SK-N-MC (cell line): ENCODE data around the gene ADD3.

Experiments
- EZH2 ChIP-seq: fragments of 200-600 bp; sonication (generic); IDR thresholded peaks from one replicate; pipeline ENCODE4 v1.6.1; 2017; ENCODE audit warnings: antibody characterized with exemption
- FOXP2 ChIP-seq: optimal IDR thresholded peaks from 2 replicates; pipeline ENCODE3; 2011; ENCODE audit warnings: mild to moderate bottlenecking, moderate library complexity; ENCODE audit not compliant: insufficient read depth; ENCODE audit errors: extremely low read length, control extremely low read depth
- POLR2AphosphoS5 ChIP-seq: IDR thresholded peaks from 2 replicates; pipeline ENCODE4 v1.6.1; 2012; ENCODE audit warnings: mild to moderate bottlenecking, low read depth, low read length, borderline replicate concordance

- TF ChIP-seq EZH2 (no peak), POLR2AphosphoS5 (no peak), FOXP2 (no peak)
These were observed 36.1 kb upstream of the ADD3 start for GRCh38 chr10:109971634-109972033.
